Spleen (tissue), 11 donors: ENCODE results near the gene KLHL40. TPM values are rescaled to one million over a fixed set of nuclear protein-coding genes. Genes with fewer than 3 reads are reported as not detected.

ENCODE experiments used
- DNase-seq: peaks from one replicate; pipeline ENCODE4 v3.0.0-alpha.2; 2020
- H3K27ac ChIP-seq, 8 donors: fragments of 200-600 bp; sonication (generic) in 7 of 8; 1 replicate in 4 of 8; 2 replicates in 4 of 8; pipeline versions ENCODE4 v1.5.0 to v1.8.0; 2016 to 2021; ENCODE audit warnings: inconsistent platforms in 4 of 8, mild to moderate bottlenecking in 4 of 8, moderate library complexity in 1 of 8
- H3K27me3 ChIP-seq, 7 donors: fragments of 200-600 bp; sonication (generic) in 6 of 7; replicated peaks in 1 of 7; 1 replicate in 4 of 7; 2 replicates in 3 of 7; pipeline versions ENCODE4 v1.5.0 to v1.8.0; 2016 to 2021; ENCODE audit warnings: inconsistent platforms in 3 of 7, mild to moderate bottlenecking in 1 of 7
- H3K36me3 ChIP-seq, 6 donors: fragments of 200-600 bp; sonication (generic) in 5 of 6; 1 replicate in 4 of 6; 2 replicates in 2 of 6; pipeline versions ENCODE4 v1.5.0 to v1.8.0; 2016 to 2021; ENCODE audit warnings: inconsistent platforms in 2 of 6
- H3K4me1 ChIP-seq, 6 donors: fragments of 200-600 bp; sonication (generic) in 5 of 6; 1 replicate in 3 of 6; 2 replicates in 3 of 6; pipeline versions ENCODE4 v1.5.0 to v1.8.0; 2016 to 2021; ENCODE audit warnings: inconsistent platforms in 3 of 6
- H3K4me3 ChIP-seq, 8 donors: fragments of 200-600 bp; sonication (generic) in 7 of 8; 1 replicate in 4 of 8; 2 replicates in 4 of 8; pipeline versions ENCODE4 v1.5.0 to v1.8.0; 2016 to 2021; ENCODE audit warnings: inconsistent platforms in 4 of 8, mild to moderate bottlenecking in 4 of 8, moderate library complexity in 2 of 8
- H3K9me3 ChIP-seq, 8 donors: fragments of 200-600 bp; sonication (generic) in 7 of 8; 1 replicate in 4 of 8; 2 replicates in 4 of 8; pipeline versions ENCODE4 v1.5.0 to v1.8.0; 2016 to 2021; ENCODE audit warnings: inconsistent platforms in 4 of 8
- POLR2A ChIP-seq, 3 donors: fragments of 450-650 bp; IDR thresholded peaks; one replicate each; pipeline ENCODE4 v1.5.1; 2017; ENCODE audit warnings: antibody characterized with exemption in 3 of 3, mild to moderate bottlenecking in 1 of 3
- POLR2AphosphoS5 ChIP-seq, 3 donors: sonication (generic); formaldehyde crosslinking; IDR thresholded peaks; one replicate each; pipeline ENCODE4 v1.5.1; 2017; ENCODE audit warnings: antibody characterized with exemption in 3 of 3
- WGBS, 5 donors: extraction: QIAGEN DNeasy Blood & Tissue Kit in 3 of 5; methylation state at CpG; one replicate each; pipeline versions ENCODE4 v1.1.5 to v1.1.7; 2013 to 2018; 5-methylcytosine and 5-hydroxymethylcytosine counted together
- intact Hi-C: fragments of 100-400 bp; cut with DNase I; formaldehyde crosslinking; loops from one replicate; pipeline ENCODE4 v1.15.0; 2023; ENCODE audit warnings: low total_unique reads
- polyA plus RNA-seq, 3 donors: library from polyadenylated mRNA; stranded (reverse); fragments of 200-250 nt; gene quantifications; one replicate each; pipeline ENCODE4 v1.2.1, GENCODE V29; 2013
- total RNA-seq, 7 donors: library from RNA; depleted of rRNA in 3 of 7; stranded (reverse); fragments of >200 nt in 3 of 7; fragmentation: NEBNext Ultra II Directional in 4 of 7; extraction: Animal tissue kit (Norgen Biotek cat#: 25700) in 4 of 7; gene quantifications; one replicate each; pipeline versions ENCODE4 v1.1.0 to v1.2.1, GENCODE V29; 2016 to 2021
- TF ChIP-seq, protein P1 (sequence below), 11 experiments: fragments of 200-600 bp in 7 of 11; fragments of 450-650 bp in 4 of 11; sonication (generic) in 4 of 11; IDR thresholded peaks in 8 of 11; conservative IDR thresholded peaks in 3 of 11; 1 replicate in 7 of 11; 2 replicates in 4 of 11; pipeline versions ENCODE4 v1.4.0 to v1.8.0; 2016 to 2021; ENCODE audit warnings: antibody characterized with exemption in 11 of 11, inconsistent platforms in 4 of 11, mild to moderate bottlenecking in 1 of 11
- donor health status: healthy with polysubstance abuse.
- donor health status: DM: no; HTN: no; CAD: no; lungs with moderate emphysema.
- donor health status: DM: no; HTN: no; CAD: no.
- donor health status: Bipolar disorder and iron deficiency.
- donor health status: healthy.
- donor health status: DM: no; HTN: no; CAD: no.
- donor health status: DM: yes; HTN: yes; CAD: no.

Gene KLHL40
- total and polyA plus RNA-seq, 10 donors: 0.03 to 0.17 TPM; not detected in 8

DNA sequence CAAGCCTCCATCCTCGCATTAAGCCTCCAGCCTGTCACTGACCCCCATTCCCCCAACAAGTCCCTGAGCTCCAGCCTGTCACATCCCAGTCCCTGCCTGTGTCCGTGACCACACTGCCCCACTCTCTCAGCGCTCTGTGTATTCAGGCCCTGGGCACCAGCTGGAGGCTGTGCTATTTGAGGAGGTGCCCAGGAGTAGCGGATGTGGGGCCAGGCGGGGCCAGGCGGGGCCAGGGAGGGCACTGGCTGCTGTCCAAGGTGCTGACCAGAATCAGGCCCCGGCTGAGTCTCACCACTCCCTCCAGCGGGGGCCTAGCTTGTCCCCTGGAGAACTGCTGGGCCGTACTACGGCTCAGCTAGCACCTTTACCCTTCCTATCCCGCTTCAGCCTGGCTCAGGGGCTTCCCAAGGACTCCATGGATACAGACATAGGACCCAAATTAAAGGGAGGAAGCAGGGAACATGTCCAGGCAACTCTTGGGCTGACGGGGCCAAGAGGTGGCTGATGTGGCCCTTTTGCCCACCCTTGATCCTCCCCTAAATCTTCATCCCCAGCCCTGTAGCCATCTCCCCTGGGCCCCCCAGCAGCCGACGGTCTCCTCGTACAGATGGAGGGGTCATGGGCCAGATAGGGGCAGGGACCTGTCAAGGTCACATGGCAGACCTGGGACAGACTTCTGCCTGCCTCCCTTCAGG lies 16.2 kb downstream of the KLHL40 start:
- Histone ChIP-seq H3K9me3 (no peaks in the 10 kb centered on the region), H3K36me3 (no peaks in the 10 kb centered on the region), H3K4me3 (no peak overlapping the region), H3K27ac (no peak overlapping the region), H3K27me3 (peaks cover 0 to 43% (median 3%) of the 10 kb centered on the region in 7 donors), H3K4me1 (peaks cover 0 to 6% (median 0%) of the 10 kb centered on the region in 6 donors)
- intact Hi-C loops: no loop called here
- TF ChIP-seq POLR2AphosphoS5 (IDR thresholded peaks at IDR 0.05): peak in 1 of 3 donors; percentile 53
- TF ChIP-seq, protein P1, sequence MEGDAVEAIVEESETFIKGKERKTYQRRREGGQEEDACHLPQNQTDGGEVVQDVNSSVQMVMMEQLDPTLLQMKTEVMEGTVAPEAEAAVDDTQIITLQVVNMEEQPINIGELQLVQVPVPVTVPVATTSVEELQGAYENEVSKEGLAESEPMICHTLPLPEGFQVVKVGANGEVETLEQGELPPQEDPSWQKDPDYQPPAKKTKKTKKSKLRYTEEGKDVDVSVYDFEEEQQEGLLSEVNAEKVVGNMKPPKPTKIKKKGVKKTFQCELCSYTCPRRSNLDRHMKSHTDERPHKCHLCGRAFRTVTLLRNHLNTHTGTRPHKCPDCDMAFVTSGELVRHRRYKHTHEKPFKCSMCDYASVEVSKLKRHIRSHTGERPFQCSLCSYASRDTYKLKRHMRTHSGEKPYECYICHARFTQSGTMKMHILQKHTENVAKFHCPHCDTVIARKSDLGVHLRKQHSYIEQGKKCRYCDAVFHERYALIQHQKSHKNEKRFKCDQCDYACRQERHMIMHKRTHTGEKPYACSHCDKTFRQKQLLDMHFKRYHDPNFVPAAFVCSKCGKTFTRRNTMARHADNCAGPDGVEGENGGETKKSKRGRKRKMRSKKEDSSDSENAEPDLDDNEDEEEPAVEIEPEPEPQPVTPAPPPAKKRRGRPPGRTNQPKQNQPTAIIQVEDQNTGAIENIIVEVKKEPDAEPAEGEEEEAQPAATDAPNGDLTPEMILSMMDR (IDR thresholded peaks at IDR 0.05 in 8 of 11, conservative IDR thresholded peaks at IDR 0.05 in 3 of 11): no peak
- 26 to 36% (median 28%) methylated on average over 11 to 15 of the region's 15 CpGs for WGBS, 5 donors
- peak; percentile 77 for DNase-seq

DNA sequence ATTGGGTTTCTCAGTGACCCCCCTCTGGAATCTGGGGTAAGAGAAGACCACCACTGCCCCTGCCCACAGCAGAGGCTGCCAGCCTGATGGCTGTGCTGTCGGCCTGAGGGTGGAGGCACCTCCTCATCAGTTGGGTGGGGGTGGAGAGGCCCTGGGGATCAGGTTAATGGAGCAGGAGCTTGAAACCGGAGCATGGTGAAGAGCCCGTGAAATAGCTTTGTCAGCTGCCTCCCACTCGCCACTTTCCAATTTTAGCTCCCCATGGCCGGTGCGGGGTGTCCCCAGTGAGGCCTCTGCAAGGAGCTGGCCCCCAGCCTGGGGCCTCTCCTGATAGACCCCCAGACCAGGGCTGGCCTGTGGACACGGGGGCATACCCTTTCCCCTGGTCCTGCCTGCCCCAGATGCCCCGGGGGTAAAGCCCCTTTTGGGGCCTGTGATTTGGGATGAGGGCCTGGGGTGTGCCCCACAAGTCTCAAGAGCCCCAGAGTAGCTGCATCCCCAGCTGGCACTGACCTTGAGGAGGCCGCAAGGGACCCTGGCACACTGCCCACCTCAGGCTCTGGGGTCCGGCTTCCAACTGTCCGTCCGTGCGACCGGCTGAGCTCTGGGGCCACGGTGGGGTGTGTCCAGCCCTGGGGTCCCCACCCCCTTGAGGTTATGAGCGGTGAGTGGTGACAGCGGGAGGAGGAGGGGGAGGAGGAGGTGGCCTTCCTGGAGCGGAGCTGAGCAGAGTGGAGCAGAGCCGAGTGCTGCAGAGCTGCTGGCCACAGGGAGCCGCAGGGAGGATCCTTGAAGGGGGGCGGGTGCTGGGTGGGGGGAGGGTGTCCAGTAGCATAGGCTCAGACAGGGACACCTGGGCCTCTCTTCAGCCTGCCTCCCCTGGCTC lies 17.0 kb downstream of the KLHL40 start, which contains the start of gene HHATL:
HHATL (minus strand) TSS at position 733 of the 886 bp plus-strand sequence. CDS start 1,972 bp downstream, outside the sequence.
- H3K27ac ChIP-seq: no peak within 1 kb of the TSS
- no peaks in the 10 kb centered on the region for H3K36me3 ChIP-seq
- WGBS, 5 donors: 66 to 70% (median 68%) methylated on average over 15 to 21 of the region's 21 CpGs
- intact Hi-C loops: no loop called here
- peaks cover 0 to 6% (median 0%) of the 10 kb centered on the region in 6 donors for H3K4me1 ChIP-seq
- H3K27me3 ChIP-seq: peaks cover 0 to 35% (median 3%) of the 10 kb centered on the region in 7 donors
- no peak for DNase-seq
- no peak within 1 kb of the TSS for H3K4me3 ChIP-seq
- no peak for TF ChIP-seq POLR2A (IDR thresholded peaks at IDR 0.05)
- TF ChIP-seq, protein P1 (IDR thresholded peaks at IDR 0.05 in 8 of 11, conservative IDR thresholded peaks at IDR 0.05 in 3 of 11): no peak
- no peak for TF ChIP-seq POLR2AphosphoS5 (IDR thresholded peaks at IDR 0.05)
- H3K9me3 ChIP-seq: no peaks in the 10 kb centered on the region

DNA sequence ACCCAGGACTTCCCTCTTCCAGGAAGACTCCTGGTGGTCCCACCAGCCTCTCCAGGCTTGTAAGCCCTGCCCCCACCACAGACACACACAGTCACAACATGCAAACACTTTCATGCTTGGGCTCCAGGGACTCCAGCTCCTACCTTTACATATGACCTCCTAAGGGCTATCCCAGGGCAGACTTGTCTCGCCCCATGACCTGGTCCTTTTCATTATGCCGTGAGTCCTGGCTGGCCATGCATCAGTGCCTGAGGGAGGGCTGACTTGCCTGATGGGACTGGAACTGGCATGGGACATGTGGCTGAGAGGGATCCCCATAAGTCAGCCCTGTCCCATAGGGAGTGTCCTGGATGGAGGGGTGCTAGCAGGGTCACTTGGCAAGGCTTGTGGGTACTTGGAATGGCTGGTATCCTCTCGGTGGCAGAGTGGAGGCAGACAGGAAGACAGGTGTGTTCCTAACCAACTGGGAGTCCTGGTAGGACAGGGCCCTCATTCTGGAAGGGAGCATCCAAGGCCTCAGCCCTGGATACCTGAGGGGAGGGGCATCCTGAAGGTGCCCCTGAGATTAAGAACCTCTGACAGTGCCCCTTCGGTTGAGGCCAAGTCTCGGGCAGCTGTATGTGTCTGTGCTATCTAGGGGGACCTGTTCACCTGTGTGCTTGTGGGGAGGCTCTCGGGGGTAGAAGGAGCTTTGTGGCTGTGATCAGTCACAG lies 17.8 kb downstream of the KLHL40 start:
- TF ChIP-seq POLR2A (IDR thresholded peaks at IDR 0.05) (no peak), POLR2AphosphoS5 (IDR thresholded peaks at IDR 0.05) (no peak)
- TF ChIP-seq, protein P1 (IDR thresholded peaks at IDR 0.05 in 8 of 11, conservative IDR thresholded peaks at IDR 0.05 in 3 of 11): no peak
- WGBS, 5 donors: 80 to 100% (median 84%) methylated on average over 3 to 6 of the region's 6 CpGs
- H3K27ac ChIP-seq: no peak overlapping the region
- H3K4me3 ChIP-seq: no peak overlapping the region
- intact Hi-C loops: no loop called here
- H3K36me3 ChIP-seq: no peaks in the 10 kb centered on the region
- no peaks in the 10 kb centered on the region for H3K9me3 ChIP-seq
- peaks cover 0 to 29% (median 3%) of the 10 kb centered on the region in 7 donors for H3K27me3 ChIP-seq
- H3K4me1 ChIP-seq: peaks cover 0 to 6% (median 0%) of the 10 kb centered on the region in 6 donors
- DNase-seq: no peak
